IMR-90 (cell line): ENCODE data around the gene ADAMTSL2. TPM values are rescaled to one million over a fixed set of nuclear protein-coding genes. Genes with fewer than 3 reads are reported as not detected.

Experiments used
- ATAC-seq: fragments of 200-7000 bp; cut with Tn5 transposase; 2 replicates; pipeline ENCODE4 v1.9.1; 2020; ENCODE audit warnings: low read depth, mild to moderate bottlenecking, moderate library complexity
- BruUV-seq: library from RNA; stranded (reverse); fragments of 400-500 nt; replicated peaks from 2 replicates; lab custom pipeline; 2021; lab: Mats Ljungman, UMichigan
- CTCF ChIA-PET: fragments of 300-600 bp; formaldehyde crosslinking; extraction: SDS; loops from one replicate; lab custom pipeline; 2021; ENCODE audit warnings: antibody characterized with exemption; lab: Yijun Ruan, JAX
- POLR2A ChIA-PET: fragments of 300-600 bp; sonication (Branson Sonifier 250); formaldehyde crosslinking; loops from one replicate; lab custom pipeline; 2022; ENCODE audit warnings: antibody characterized with exemption; ENCODE audit not compliant: unreplicated experiment; lab: Charles Lee
- DNase-seq: peaks from one replicate; pipeline ENCODE4 v3.0.0; 2013
- H2AFZ ChIP-seq: replicated peaks from 2 replicates; pipeline ENCODE3; 2013; ENCODE audit warnings: low read length, mild to moderate bottlenecking; ENCODE audit not compliant: poor library complexity
- H2AK5ac ChIP-seq: 2 replicates; pipeline ENCODE4 v1.6.1; 2013; ENCODE audit warnings: low read depth, low read length, inconsistent platforms
- H2AK9ac ChIP-seq: replicated peaks from 2 replicates; pipeline ENCODE3; 2013; ENCODE audit warnings: mild to moderate bottlenecking, low read depth, low read length, moderate library complexity; ENCODE audit not compliant: poor library complexity
- H2BK120ac ChIP-seq: 2 replicates; pipeline ENCODE4 v1.6.1; 2013; ENCODE audit warnings: low read depth, low read length, inconsistent platforms
- H2BK15ac ChIP-seq: 3 replicates; pipeline ENCODE4 v1.6.1; 2013; ENCODE audit warnings: low read depth, low read length, inconsistent platforms
- H2BK20ac ChIP-seq: 2 replicates; pipeline ENCODE4 v1.6.1; 2013; ENCODE audit warnings: low read depth, mild to moderate bottlenecking, inconsistent platforms, low read length, moderate library complexity
- H2BK5ac ChIP-seq: 2 replicates; pipeline ENCODE4 v1.6.1; 2013; ENCODE audit warnings: mild to moderate bottlenecking, low read depth, low read length, inconsistent platforms; ENCODE audit not compliant: poor library complexity, severe bottlenecking
- H3K14ac ChIP-seq: replicated peaks from 2 replicates; pipeline ENCODE4 v1.6.1; 2013; ENCODE audit warnings: low read depth, low read length, inconsistent platforms
- H3K18ac ChIP-seq: 2 replicates; pipeline ENCODE4 v1.6.1; 2013; ENCODE audit warnings: low read depth, low read length, control low read depth
- H3K23ac ChIP-seq: 2 replicates; pipeline ENCODE4 v1.6.1; 2013; ENCODE audit warnings: low read depth, low read length, inconsistent platforms
- H3K27ac ChIP-seq: 2 replicates; pipeline ENCODE4 v1.5.1; 2013; ENCODE audit warnings: mild to moderate bottlenecking, control low read depth, low read length; ENCODE audit not compliant: insufficient read depth
- H3K27me3 ChIP-seq: 2 replicates; pipeline ENCODE4 v1.6.1; 2013; ENCODE audit warnings: low read length; ENCODE audit not compliant: control insufficient read depth, insufficient read depth
- H3K36me3 ChIP-seq: 2 replicates; pipeline ENCODE4 v1.6.1; 2013; ENCODE audit warnings: low read length, mixed read lengths; ENCODE audit not compliant: control insufficient read depth, insufficient read depth
- H3K4ac ChIP-seq: 2 replicates; pipeline ENCODE4 v1.6.1; 2013; ENCODE audit warnings: low read depth, low read length, inconsistent platforms
- H3K4me1 ChIP-seq: 2 replicates; pipeline ENCODE4 v1.6.1; 2013; ENCODE audit warnings: low read length, mixed read lengths; ENCODE audit not compliant: control insufficient read depth, insufficient read depth
- H3K4me2 ChIP-seq: 2 replicates; pipeline ENCODE4 v1.6.1; 2013; ENCODE audit warnings: low read depth, mild to moderate bottlenecking, control low read depth, low read length, moderate library complexity
- H3K4me3 ChIP-seq: 2 replicates; pipeline ENCODE4 v1.5.1; 2013; ENCODE audit warnings: low read depth, mild to moderate bottlenecking, control low read depth, low read length, moderate library complexity; ENCODE audit not compliant: insufficient read depth
- H3K56ac ChIP-seq: 2 replicates; pipeline ENCODE4 v1.6.1; 2013; ENCODE audit warnings: low read length, inconsistent platforms; ENCODE audit not compliant: insufficient read depth; ENCODE audit errors: extremely low read depth
- H3K79me1 ChIP-seq, 2 experiments: 2 replicates each; pipeline ENCODE4 v1.6.1; 2013; ENCODE audit warnings: low read length in 2 of 2, inconsistent platforms in 1 of 2, low read depth in 1 of 2
- H3K9ac ChIP-seq: 2 replicates; pipeline ENCODE4 v1.6.1; 2013; ENCODE audit warnings: low read depth, low read length, control low read depth
- H3K9me1 ChIP-seq: 2 replicates; pipeline ENCODE4 v1.6.1; 2013; ENCODE audit warnings: low read length, inconsistent platforms; ENCODE audit not compliant: insufficient read depth
- H3K9me3 ChIP-seq: 2 replicates; pipeline ENCODE4 v1.6.1; 2013; ENCODE audit warnings: low read length; ENCODE audit not compliant: control insufficient read depth, insufficient read depth
- H4K20me1 ChIP-seq: 2 replicates; pipeline ENCODE4 v1.6.1; 2013; ENCODE audit warnings: low read length, inconsistent platforms; ENCODE audit not compliant: insufficient read depth
- H4K5ac ChIP-seq: 2 replicates; pipeline ENCODE4 v1.6.1; 2013; ENCODE audit warnings: mild to moderate bottlenecking, low read depth, low read length, control low read depth
- H4K8ac ChIP-seq, 2 experiments: 2 replicates each; pipeline ENCODE4 v1.6.1; 2013; ENCODE audit warnings: low read depth in 2 of 2, low read length in 2 of 2, control low read depth in 1 of 2, inconsistent platforms in 1 of 2
- H4K91ac ChIP-seq: 2 replicates; pipeline ENCODE4 v1.6.1; 2013; ENCODE audit warnings: low read depth, low read length, inconsistent platforms; ENCODE audit not compliant: insufficient read depth
- BHLHE40 ChIP-seq: fragments of 150-350 bp; IDR thresholded peaks from 2 replicates; pipeline ENCODE4 v1.6.1; 2016; ENCODE audit warnings: mild to moderate bottlenecking, low read depth, low read length
- CEBPB ChIP-seq: IDR thresholded peaks from 2 replicates; pipeline ENCODE4 v1.6.1; 2012; ENCODE audit warnings: low read depth, low read length, improper control_type of control experiment
- CHD1 ChIP-seq: IDR thresholded peaks from 2 replicates; pipeline ENCODE4 v1.6.1; 2012; ENCODE audit warnings: low read depth, low read length, improper control_type of control experiment
- CTCF ChIP-seq: conservative IDR thresholded peaks from 2 replicates; pipeline ENCODE4 v1.5.1; 2012; ENCODE audit warnings: mild to moderate bottlenecking, low read depth, low read length, improper control_type of control experiment
- FOS ChIP-seq: fragments of 150-350 bp; IDR thresholded peaks from 2 replicates; pipeline ENCODE4 v1.6.1; 2016; ENCODE audit warnings: low read depth, low read length
- MAFK ChIP-seq: IDR thresholded peaks from 2 replicates; pipeline ENCODE4 v1.6.1; 2012; ENCODE audit warnings: low read depth, low read length, improper control_type of control experiment
- MAZ ChIP-seq: IDR thresholded peaks from 2 replicates; pipeline ENCODE4 v1.6.1; 2012; ENCODE audit warnings: low read depth, mild to moderate bottlenecking, low read length, improper control_type of control experiment, moderate library complexity, borderline replicate concordance
- MXI1 ChIP-seq: IDR thresholded peaks from 2 replicates; pipeline ENCODE4 v1.6.1; 2012; ENCODE audit warnings: low read depth, mild to moderate bottlenecking, low read length, moderate library complexity, borderline replicate concordance
- NFE2L2 ChIP-seq: fragments of 150-350 bp; IDR thresholded peaks from 2 replicates; pipeline ENCODE4 v1.6.1; 2016; ENCODE audit warnings: low read depth, mild to moderate bottlenecking, low read length
- POLR2A ChIP-seq: IDR thresholded peaks from 2 replicates; pipeline ENCODE4 v1.6.1; 2012; ENCODE audit warnings: mild to moderate bottlenecking, low read depth, low read length
- RAD21 ChIP-seq: IDR thresholded peaks from 2 replicates; pipeline ENCODE4 v1.6.1; 2012; ENCODE audit warnings: low read length, improper control_type of control experiment
- RCOR1 ChIP-seq: IDR thresholded peaks from 2 replicates; pipeline ENCODE4 v1.6.1; 2012; ENCODE audit warnings: mild to moderate bottlenecking, low read length, improper control_type of control experiment; ENCODE audit not compliant: insufficient replicate concordance
- RFX5 ChIP-seq: IDR thresholded peaks from 2 replicates; pipeline ENCODE4 v1.8.0; 2012; ENCODE audit warnings: low read depth, mild to moderate bottlenecking, low read length, moderate library complexity
- SMC3 ChIP-seq: fragments of 150-350 bp; IDR thresholded peaks from 2 replicates; pipeline ENCODE4 v1.6.1; 2016; ENCODE audit warnings: low read depth, mild to moderate bottlenecking, antibody characterized with exemption, low read length, moderate library complexity
- WGBS, 2 experiments: methylation state at CpG; one replicate each; pipeline versions ENCODE4 v1.1.5 to v1.1.7; 2013; ENCODE audit warnings: missing lambda C conversion rate in 2 of 2; ENCODE audit not compliant: insufficient read length in 1 of 2; ENCODE audit errors: extremely low coverage in 2 of 2; 5-methylcytosine and 5-hydroxymethylcytosine counted together
- dilution Hi-C: fragments of 300-500 bp; cut with HindIII; formaldehyde crosslinking; loops from one replicate; pipeline ENCODE4 v1.14.3; 2018; ENCODE audit warnings: low sequenced_read_pairs; ENCODE audit not compliant: unreplicated experiment
- in situ Hi-C: fragments of 300-500 bp; cut with MboI; formaldehyde crosslinking; loops from 3 replicates; pipeline ENCODE4 v1.14.3; 2019; ENCODE audit warnings: low sequenced_read_pairs, inconsistent platforms, mixed read lengths
- intact Hi-C: fragments of 100-400 bp; cut with micrococcal nuclease; formaldehyde crosslinking; loops from 2 replicates; pipeline ENCODE4 v1.10.0; 2022
- polyA plus RNA-seq, 3 experiments: library from polyadenylated mRNA; depleted of rRNA; stranded (reverse); fragments of >200 nt; gene quantifications; 2 replicates each; pipeline ENCODE4 v1.2.3, GENCODE V29; 2012; ENCODE audit warnings: low replicate concordance in 1 of 3
- total RNA-seq: library from RNA; depleted of rRNA; stranded (reverse); fragments of >200 nt; gene quantifications from 2 replicates; pipeline ENCODE4 v1.2.3, GENCODE V29; 2012
- TF ChIP-seq, protein P1 (sequence below): fragments of 150-350 bp; IDR thresholded peaks from 2 replicates; pipeline ENCODE4 v1.6.1; 2016; ENCODE audit warnings: low read depth, mild to moderate bottlenecking, low read length, moderate library complexity, borderline replicate concordance
- TF ChIP-seq, protein P2 (sequence below): fragments of 150-350 bp; IDR thresholded peaks from 2 replicates; pipeline ENCODE4 v1.6.1; 2017; ENCODE audit warnings: mild to moderate bottlenecking, antibody characterized with exemption, low read length, low read depth

The ADAMTSL2 gene
- total and polyA plus RNA-seq, 2 of the 4 experiments (the other 2 are of a cell fraction), result not detected

DNA sequence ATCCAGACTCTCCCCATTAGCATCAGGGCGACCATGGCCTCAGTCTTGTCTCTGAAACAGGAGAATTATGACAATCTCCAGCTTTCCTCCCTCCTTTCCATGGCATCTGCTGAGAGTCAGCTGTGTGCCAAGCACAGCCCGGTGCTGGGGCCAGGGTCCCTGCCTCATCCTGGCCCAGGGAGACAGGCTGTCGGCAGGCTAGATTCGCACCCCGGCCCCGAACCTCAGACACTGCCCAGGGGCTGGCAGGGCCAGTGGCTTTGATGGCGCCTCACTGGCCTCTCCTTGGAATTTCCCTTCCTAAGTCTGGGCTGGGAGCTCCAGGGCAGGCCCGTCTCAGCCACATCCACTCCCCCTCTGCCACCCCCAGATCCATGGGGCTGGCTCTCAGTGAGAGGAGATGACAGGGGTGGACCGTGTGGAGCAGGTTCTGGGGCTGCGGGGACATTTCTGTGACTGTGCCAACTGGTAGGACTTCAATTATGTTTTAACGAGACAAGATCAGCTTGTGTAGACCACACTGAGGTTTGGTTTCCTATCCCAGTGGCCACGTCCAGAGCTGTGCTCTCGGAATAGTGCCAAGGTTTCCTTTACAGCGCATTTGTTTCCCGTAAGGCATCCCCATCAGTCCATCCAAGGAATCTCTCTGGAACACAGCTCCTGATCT lies 59.2 kb downstream of the ADAMTSL2 start:
- Histone ChIP-seq H3K4ac (no peak overlapping the region), H4K20me1 (no peaks in the 10 kb centered on the region; the same call in 1 of the 2 replicates), H4K8ac (no peak overlapping the region), H3K9me1 (no peaks in the 10 kb centered on the region), H2BK120ac (no peak overlapping the region), H3K4me1 (no peaks in the 10 kb centered on the region), H2AFZ (no peak overlapping the region), H2BK15ac (no peak overlapping the region), H4K5ac (no peak overlapping the region), H3K27me3 (peaks cover 10% of the 10 kb centered on the region; the same call in 1 of the 2 replicates), H3K18ac (no peak overlapping the region), H3K27ac (no peak overlapping the region), H2BK5ac (no peak overlapping the region), H2BK20ac (no peak overlapping the region), H3K4me3 (no peak overlapping the region), H2AK5ac (no peak overlapping the region), H2AK9ac (no peak overlapping the region), H3K14ac (no peak overlapping the region), H3K9ac (no peak overlapping the region), H3K36me3 (no peaks in the 10 kb centered on the region), H3K4me2 (no peak overlapping the region), H3K79me1 (no peaks in the 10 kb centered on the region), H3K23ac (no peak overlapping the region), H3K56ac (no peak overlapping the region), H4K91ac (no peak overlapping the region), H3K9me3 (peaks cover 20% of the 10 kb centered on the region)
- WGBS, 2 experiments, result 70% methylated on average over 8 of the region's 15 CpGs; no CpG with 5 or more reads in 1 of the 2 experiments
- BruUV-seq, result no TSS peak
- no peak for DNase-seq
- dilution Hi-C loops (no loop called here), intact Hi-C loops (no loop called here), in situ Hi-C loops (no loop called here)
- TF ChIP-seq RFX5 (no peak), NFE2L2 (no peak), RCOR1 (no peak), MXI1 (no peak), CHD1 (no peak), MAZ (no peak), BHLHE40 (no peak), MAFK (no peak), POLR2A (no peak), FOS (no peak), SMC3 (no peak), CTCF (no peak), CEBPB (no peak), RAD21 (no peak)
- TF ChIP-seq, protein P1, sequence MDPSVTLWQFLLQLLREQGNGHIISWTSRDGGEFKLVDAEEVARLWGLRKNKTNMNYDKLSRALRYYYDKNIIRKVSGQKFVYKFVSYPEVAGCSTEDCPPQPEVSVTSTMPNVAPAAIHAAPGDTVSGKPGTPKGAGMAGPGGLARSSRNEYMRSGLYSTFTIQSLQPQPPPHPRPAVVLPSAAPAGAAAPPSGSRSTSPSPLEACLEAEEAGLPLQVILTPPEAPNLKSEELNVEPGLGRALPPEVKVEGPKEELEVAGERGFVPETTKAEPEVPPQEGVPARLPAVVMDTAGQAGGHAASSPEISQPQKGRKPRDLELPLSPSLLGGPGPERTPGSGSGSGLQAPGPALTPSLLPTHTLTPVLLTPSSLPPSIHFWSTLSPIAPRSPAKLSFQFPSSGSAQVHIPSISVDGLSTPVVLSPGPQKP, result no peak
- TF ChIP-seq, protein P2, sequence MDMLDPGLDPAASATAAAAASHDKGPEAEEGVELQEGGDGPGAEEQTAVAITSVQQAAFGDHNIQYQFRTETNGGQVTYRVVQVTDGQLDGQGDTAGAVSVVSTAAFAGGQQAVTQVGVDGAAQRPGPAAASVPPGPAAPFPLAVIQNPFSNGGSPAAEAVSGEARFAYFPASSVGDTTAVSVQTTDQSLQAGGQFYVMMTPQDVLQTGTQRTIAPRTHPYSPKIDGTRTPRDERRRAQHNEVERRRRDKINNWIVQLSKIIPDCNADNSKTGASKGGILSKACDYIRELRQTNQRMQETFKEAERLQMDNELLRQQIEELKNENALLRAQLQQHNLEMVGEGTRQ, result no peak
- ChIA-PET POLR2A (no interaction called here), CTCF (interaction anchor here (0.7 to 1.0 kb wide), 2 partner anchors 9 to 10 kb away, joined by 3 to 4 read pairs; no protein-coding TSS in a partner anchor)
- no peak for ATAC-seq
